ENCODE measurements around the gene HIRIP3.

Gene HIRIP3

GRCh38 chr16:29974291-29975133 is 20.9 kb downstream of the HIRIP3 start:
- no peak for DNase-seq (ENCODE audit: low read depth)
- no peak for TF ChIP-seq CTCF (IDR thresholded peaks at IDR 0.05; ENCODE audit: control insufficient read depth, insufficient read depth, low read depth, low read length, missing control alignments)

GRCh38 chr16:29973384-29974246 is 21.8 kb downstream of the HIRIP3 start, which contains the start of gene TAOK2:
TAOK2 (plus strand) TSS chr16:29973868; CDS start chr16:29977773, 3,905 bp downstream.
- peak within 1 kb of the TSS; percentile 95 for H3K4me3 ChIP-seq (ENCODE audit: control insufficient read depth, low read depth, low read length)
- TF ChIP-seq CTCF (IDR thresholded peaks at IDR 0.05; ENCODE audit: control insufficient read depth, insufficient read depth, low read depth, low read length, missing control alignments) = no peak
- peak; percentile 94 for DNase-seq (ENCODE audit: low read depth)

More at GRCh38 chr16:29974291-29975133, 20.9 kb downstream of the HIRIP3 start:
- peak overlapping the region; percentile 95 for H3K4me3 ChIP-seq (ENCODE audit: control insufficient read depth, low read depth, low read length)

- no peak overlapping the region for H3K4me3 ChIP-seq (ENCODE audit: control insufficient read depth, low read depth, low read length)
- no peak for TF ChIP-seq CTCF (IDR thresholded peaks at IDR 0.05; ENCODE audit: control insufficient read depth, insufficient read depth, low read depth, low read length, missing control alignments)
- DNase-seq (ENCODE audit: low read depth) = no peak
Measured at GRCh38 chr16:29972992-29973383, 22.4 kb downstream of the HIRIP3 start.

- no peak for DNase-seq (ENCODE audit: low read depth)
- no peak for TF ChIP-seq CTCF (IDR thresholded peaks at IDR 0.05; ENCODE audit: control insufficient read depth, insufficient read depth, low read depth, low read length, missing control alignments)
- H3K4me3 ChIP-seq (ENCODE audit: control insufficient read depth, low read depth, low read length) = no peak overlapping the region
Measured at GRCh38 chr16:29972500-29972899, 22.9 kb downstream of the HIRIP3 start.

- no peak for DNase-seq (ENCODE audit: low read depth)
- no peak overlapping the region for H3K4me3 ChIP-seq (ENCODE audit: control insufficient read depth, low read depth, low read length)
- TF ChIP-seq CTCF (IDR thresholded peaks at IDR 0.05; ENCODE audit: control insufficient read depth, insufficient read depth, low read depth, low read length, missing control alignments) = no peak
Measured at GRCh38 chr16:29971304-29971703, 24.1 kb downstream of the HIRIP3 start.

- H3K4me3 ChIP-seq (ENCODE audit: control insufficient read depth, low read depth, low read length) = no peak overlapping the region
- TF ChIP-seq CTCF (IDR thresholded peaks at IDR 0.05; ENCODE audit: control insufficient read depth, insufficient read depth, low read depth, low read length, missing control alignments) = no peak
- no peak for DNase-seq (ENCODE audit: low read depth)
Measured at GRCh38 chr16:29968205-29968604, 27.2 kb downstream of the HIRIP3 start.
